OCI-LY1 (cell line): ENCODE measurements around the gene UCN3.

Source experiments
- EZH2 ChIP-seq: fragments of 200-600 bp; sonication (generic), shearing (Covaris generic); IDR thresholded peaks from 2 replicates; pipeline ENCODE4 v1.8.0; 2017; ENCODE audit warnings: borderline replicate concordance, mixed run types, mild to moderate bottlenecking, antibody characterized with exemption, low read length, moderate library complexity, mixed read lengths
- TF ChIP-seq, protein P1 (sequence below): fragments of 200-600 bp; sonication (generic), shearing (Covaris generic); IDR thresholded peaks from 2 replicates; pipeline ENCODE4 v1.5.1; 2017; ENCODE audit warnings: mild to moderate bottlenecking, antibody characterized with exemption, low read length, moderate library complexity, mixed read lengths

DNA sequence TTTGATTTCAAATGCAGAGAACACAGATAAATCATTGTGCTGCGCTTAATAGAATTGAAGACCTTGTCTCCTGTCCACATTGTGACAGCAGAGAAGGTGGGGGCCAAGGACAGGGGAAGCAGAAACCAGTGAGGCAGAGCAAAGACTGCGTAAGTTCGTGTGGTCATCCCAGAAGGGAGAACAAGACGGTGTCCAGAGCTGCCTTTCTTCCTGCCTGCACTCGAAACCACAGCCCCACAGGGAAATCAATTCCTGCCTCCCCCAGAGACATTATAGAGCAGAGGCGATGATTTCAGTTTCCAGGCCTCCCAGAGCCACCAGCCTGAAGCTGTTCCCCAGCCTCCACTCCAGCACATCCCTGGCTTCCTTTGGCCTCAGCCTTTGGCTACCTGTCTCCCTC lies 39.7 kb upstream of the UCN3 start:
- TF ChIP-seq, protein P1, sequence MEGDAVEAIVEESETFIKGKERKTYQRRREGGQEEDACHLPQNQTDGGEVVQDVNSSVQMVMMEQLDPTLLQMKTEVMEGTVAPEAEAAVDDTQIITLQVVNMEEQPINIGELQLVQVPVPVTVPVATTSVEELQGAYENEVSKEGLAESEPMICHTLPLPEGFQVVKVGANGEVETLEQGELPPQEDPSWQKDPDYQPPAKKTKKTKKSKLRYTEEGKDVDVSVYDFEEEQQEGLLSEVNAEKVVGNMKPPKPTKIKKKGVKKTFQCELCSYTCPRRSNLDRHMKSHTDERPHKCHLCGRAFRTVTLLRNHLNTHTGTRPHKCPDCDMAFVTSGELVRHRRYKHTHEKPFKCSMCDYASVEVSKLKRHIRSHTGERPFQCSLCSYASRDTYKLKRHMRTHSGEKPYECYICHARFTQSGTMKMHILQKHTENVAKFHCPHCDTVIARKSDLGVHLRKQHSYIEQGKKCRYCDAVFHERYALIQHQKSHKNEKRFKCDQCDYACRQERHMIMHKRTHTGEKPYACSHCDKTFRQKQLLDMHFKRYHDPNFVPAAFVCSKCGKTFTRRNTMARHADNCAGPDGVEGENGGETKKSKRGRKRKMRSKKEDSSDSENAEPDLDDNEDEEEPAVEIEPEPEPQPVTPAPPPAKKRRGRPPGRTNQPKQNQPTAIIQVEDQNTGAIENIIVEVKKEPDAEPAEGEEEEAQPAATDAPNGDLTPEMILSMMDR = no peak
- TF ChIP-seq EZH2 = no peak
